Panc1 (cell line): ENCODE measurements around the gene KLHDC10. TPM values are rescaled to one million over a fixed set of nuclear protein-coding genes. Genes with fewer than 3 reads are reported as not detected.

Experiments used
- ATAC-seq: fragments of 200-7000 bp; cut with Tn5 transposase; 2 replicates; pipeline ENCODE4 v1.9.1; 2020; ENCODE audit warnings: mild to moderate bottlenecking, moderate library complexity
- BruUV-seq: library from RNA; stranded (reverse); fragments of 400-500 nt; replicated peaks from 2 replicates; lab custom pipeline; 2021; lab: Mats Ljungman, UMichigan
- CTCF ChIA-PET: fragments of 300-600 bp; sonication (Branson Sonifier 250); formaldehyde crosslinking; loops from one replicate; lab custom pipeline; 2022; ENCODE audit warnings: antibody characterized with exemption; lab: Charles Lee
- POLR2A ChIA-PET: fragments of 300-600 bp; sonication (Branson Sonifier 250); formaldehyde crosslinking; loops from one replicate; lab custom pipeline; 2022; ENCODE audit warnings: antibody characterized with exemption; lab: Charles Lee
- DNase-seq: peaks from one replicate; pipeline ENCODE4 v3.0.0-alpha.2; 2010; ENCODE audit warnings: low read depth, low spot score
- H3K27ac ChIP-seq: 2 replicates; pipeline ENCODE4 v1.5.1; 2011; ENCODE audit warnings: mild to moderate bottlenecking, low read length, inconsistent platforms
- H3K27me3 ChIP-seq: fragments of 200-500 bp; sonication (Bioruptor generic); 2 replicates; pipeline ENCODE4 v1.6.0; 2014; ENCODE audit warnings: low read length, inconsistent platforms; ENCODE audit not compliant: control insufficient read depth, insufficient read depth
- H3K36me3 ChIP-seq: fragments of 200-500 bp; sonication (Bioruptor generic); 2 replicates; pipeline ENCODE4 v1.5.1; 2014; ENCODE audit warnings: inconsistent platforms, mild to moderate bottlenecking, low read length, moderate library complexity; ENCODE audit not compliant: control insufficient read depth, insufficient read depth
- H3K4me1 ChIP-seq: 2 replicates; pipeline ENCODE4 v1.5.1; 2011; ENCODE audit warnings: inconsistent platforms, mild to moderate bottlenecking, low read length, moderate library complexity; ENCODE audit not compliant: control insufficient read depth, insufficient read depth
- H3K4me3 ChIP-seq, 2 experiments: 2 replicates each; pipeline ENCODE4 v1.5.1; 2011 to 2012; ENCODE audit warnings: low read depth in 2 of 2, low read length in 2 of 2, mild to moderate bottlenecking in 2 of 2, inconsistent platforms in 1 of 2, moderate library complexity in 1 of 2
- H3K9me3 ChIP-seq: fragments of 200-500 bp; sonication (Bioruptor generic); 2 replicates; pipeline ENCODE4 v1.5.1; 2014; ENCODE audit warnings: low read depth, mild to moderate bottlenecking, inconsistent platforms, low read length, moderate library complexity; ENCODE audit not compliant: control insufficient read depth, insufficient read depth
- CTCF ChIP-seq: fragments of 450-650 bp; IDR thresholded peaks from 2 replicates; pipeline ENCODE4 v1.5.1; 2017; ENCODE audit warnings: mild to moderate bottlenecking
- POLR2AphosphoS5 ChIP-seq: IDR thresholded peaks from 2 replicates; pipeline ENCODE4 v1.6.1; 2012; ENCODE audit warnings: mild to moderate bottlenecking, low read depth, low read length, moderate library complexity
- SIN3A ChIP-seq: IDR thresholded peaks from 2 replicates; pipeline ENCODE4 v1.6.1; 2012; ENCODE audit warnings: low read depth, mild to moderate bottlenecking, low read length, moderate library complexity, borderline replicate concordance; ENCODE audit not compliant: insufficient read depth
- TCF7L2 ChIP-seq: IDR thresholded peaks from 2 replicates; pipeline ENCODE4 v1.6.1; 2011; ENCODE audit warnings: mild to moderate bottlenecking, low read depth, low read length, inconsistent platforms
- in situ Hi-C: cut with HindIII; loops from 2 replicates; pipeline ENCODE4 v1.10.0; 2016; ENCODE audit warnings: low sequenced_read_pairs, low pct_unique_long_range_greater_than_20kb
- intact Hi-C: fragments of 100-400 bp; cut with micrococcal nuclease; formaldehyde crosslinking; loops from one replicate; pipeline ENCODE4 v1.10.0; 2022; ENCODE audit not compliant: unreplicated experiment
- total RNA-seq: library from RNA; stranded (reverse); gene quantifications from one replicate; pipeline ENCODE4 v1.2.1, GENCODE V29; 2021; ENCODE audit not compliant: unreplicated experiment
- TF ChIP-seq, protein P1 (sequence below), 2 experiments: IDR thresholded peaks; 2 replicates each; pipeline ENCODE4 v1.6.1; 2011 to 2012; ENCODE audit warnings: low read depth in 2 of 2, control low read depth in 1 of 2, low read length in 1 of 2, mild to moderate bottlenecking in 1 of 2, moderate library complexity in 1 of 2; ENCODE audit not compliant: insufficient read depth in 1 of 2

The KLHDC10 gene
- total RNA-seq, 1 experiment from 2014 or later = 26.7 TPM

GRCh38 chr7:130148561-130148960 is 78.2 kb downstream of the KLHDC10 start:
- Histone ChIP-seq H3K27ac (no peak overlapping the region), H3K4me1 (no peaks in the 10 kb centered on the region), H3K27me3 (no peaks in the 10 kb centered on the region), H3K36me3 (no peaks in the 10 kb centered on the region), H3K9me3 (no peaks in the 10 kb centered on the region), H3K4me3 (no peak overlapping the region)
- TF ChIP-seq, protein P1, sequence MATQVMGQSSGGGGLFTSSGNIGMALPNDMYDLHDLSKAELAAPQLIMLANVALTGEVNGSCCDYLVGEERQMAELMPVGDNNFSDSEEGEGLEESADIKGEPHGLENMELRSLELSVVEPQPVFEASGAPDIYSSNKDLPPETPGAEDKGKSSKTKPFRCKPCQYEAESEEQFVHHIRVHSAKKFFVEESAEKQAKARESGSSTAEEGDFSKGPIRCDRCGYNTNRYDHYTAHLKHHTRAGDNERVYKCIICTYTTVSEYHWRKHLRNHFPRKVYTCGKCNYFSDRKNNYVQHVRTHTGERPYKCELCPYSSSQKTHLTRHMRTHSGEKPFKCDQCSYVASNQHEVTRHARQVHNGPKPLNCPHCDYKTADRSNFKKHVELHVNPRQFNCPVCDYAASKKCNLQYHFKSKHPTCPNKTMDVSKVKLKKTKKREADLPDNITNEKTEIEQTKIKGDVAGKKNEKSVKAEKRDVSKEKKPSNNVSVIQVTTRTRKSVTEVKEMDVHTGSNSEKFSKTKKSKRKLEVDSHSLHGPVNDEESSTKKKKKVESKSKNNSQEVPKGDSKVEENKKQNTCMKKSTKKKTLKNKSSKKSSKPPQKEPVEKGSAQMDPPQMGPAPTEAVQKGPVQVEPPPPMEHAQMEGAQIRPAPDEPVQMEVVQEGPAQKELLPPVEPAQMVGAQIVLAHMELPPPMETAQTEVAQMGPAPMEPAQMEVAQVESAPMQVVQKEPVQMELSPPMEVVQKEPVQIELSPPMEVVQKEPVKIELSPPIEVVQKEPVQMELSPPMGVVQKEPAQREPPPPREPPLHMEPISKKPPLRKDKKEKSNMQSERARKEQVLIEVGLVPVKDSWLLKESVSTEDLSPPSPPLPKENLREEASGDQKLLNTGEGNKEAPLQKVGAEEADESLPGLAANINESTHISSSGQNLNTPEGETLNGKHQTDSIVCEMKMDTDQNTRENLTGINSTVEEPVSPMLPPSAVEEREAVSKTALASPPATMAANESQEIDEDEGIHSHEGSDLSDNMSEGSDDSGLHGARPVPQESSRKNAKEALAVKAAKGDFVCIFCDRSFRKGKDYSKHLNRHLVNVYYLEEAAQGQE (IDR thresholded peaks at IDR 0.05; ENCODE audit: insufficient read depth in 1 of 2, low read depth in 2 of 2, low read length in 1 of 2) = no peak
- TF ChIP-seq CTCF = no peak
- TF ChIP-seq POLR2AphosphoS5 = no peak
- TF ChIP-seq SIN3A = no peak
- TF ChIP-seq TCF7L2 = no peak
- ChIA-PET POLR2A (interaction anchor here (0.6 kb wide), 1 partner anchor 14 kb away, joined by 4 read pairs; no protein-coding TSS in a partner anchor), CTCF (no interaction called here)
- ATAC-seq (no peak), DNase-seq (no peak)
- intact Hi-C loops = no loop called here
- BruUV-seq = no TSS peak
- in situ Hi-C loops = no loop called here

DNA sequence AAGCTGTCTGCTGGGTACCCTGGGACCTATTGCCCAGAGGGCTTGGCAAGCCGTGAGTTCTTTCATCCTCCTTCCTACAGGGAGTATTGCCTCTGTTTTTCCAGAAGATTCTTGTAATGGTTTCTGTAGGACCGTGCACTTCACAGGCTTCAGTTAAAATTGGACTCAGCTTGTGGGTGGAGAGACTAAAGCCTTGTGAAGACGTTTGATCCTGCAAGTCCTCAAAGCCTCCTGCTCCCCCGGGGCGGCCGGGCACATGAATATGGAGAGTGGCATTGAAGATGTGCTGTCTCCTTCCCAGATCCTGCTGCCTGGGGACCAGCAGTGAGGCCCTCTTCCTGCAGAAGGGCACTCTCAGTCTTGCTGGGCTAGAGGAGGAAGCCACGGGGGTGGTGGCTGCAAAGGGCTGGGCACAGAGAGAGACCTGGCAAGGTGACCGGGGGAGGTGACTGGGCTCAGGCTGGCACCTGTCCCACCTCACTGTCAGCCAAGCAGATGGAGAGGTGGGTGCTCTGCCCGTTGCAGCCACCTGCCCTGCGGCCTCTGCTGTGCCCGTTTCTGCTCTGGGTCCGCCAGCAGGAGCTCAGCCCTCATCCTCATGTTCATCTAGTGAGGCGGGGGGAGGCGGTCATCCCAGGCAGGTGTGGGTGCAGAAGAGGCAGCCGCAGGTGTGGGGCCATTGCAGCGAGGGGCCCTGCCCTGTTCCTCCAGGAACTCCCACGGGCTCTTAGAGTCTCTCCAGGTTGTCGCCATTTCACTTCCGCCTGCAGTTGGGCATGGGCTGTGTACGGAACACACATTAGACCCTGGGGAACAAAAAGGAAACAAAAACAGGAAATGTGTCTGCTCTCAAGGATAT is 79.2 kb downstream of the KLHDC10 start:
- Histone ChIP-seq H3K27me3 (no peaks in the 10 kb centered on the region), H3K27ac (no peak overlapping the region), H3K36me3 (no peaks in the 10 kb centered on the region), H3K9me3 (no peaks in the 10 kb centered on the region), H3K4me1 (no peaks in the 10 kb centered on the region), H3K4me3 (no peak overlapping the region)
- ATAC-seq (no peak), DNase-seq (no peak)
- in situ Hi-C loops = no loop called here
- ChIA-PET POLR2A (no interaction called here), CTCF (no interaction called here)
- no peak for TF ChIP-seq SIN3A
- TF ChIP-seq TCF7L2 = no peak
- TF ChIP-seq CTCF = no peak
- TF ChIP-seq POLR2AphosphoS5 = no peak
- TF ChIP-seq, protein P1 (IDR thresholded peaks at IDR 0.05; ENCODE audit: insufficient read depth in 1 of 2, low read depth in 2 of 2, low read length in 1 of 2) = no peak
- intact Hi-C loops = no loop called here
- BruUV-seq = no TSS peak
